GM21381 (cell line): ENCODE results near the gene UBE2D3.
"Not testable (repeated sequence)": the region's sequence is repeated elsewhere in the genome, so short reads cannot be mapped to it uniquely, and the experiment has no call there.

ENCODE experiments used
- ATAC-seq: cut with Tn5 transposase; IDR thresholded peaks from one replicate; pipeline ENCODE4 v1.9.1; 2021; ENCODE audit warnings: mild to moderate bottlenecking, moderate library complexity; ENCODE audit not compliant: unreplicated experiment

UBE2D3 gene

DNA sequence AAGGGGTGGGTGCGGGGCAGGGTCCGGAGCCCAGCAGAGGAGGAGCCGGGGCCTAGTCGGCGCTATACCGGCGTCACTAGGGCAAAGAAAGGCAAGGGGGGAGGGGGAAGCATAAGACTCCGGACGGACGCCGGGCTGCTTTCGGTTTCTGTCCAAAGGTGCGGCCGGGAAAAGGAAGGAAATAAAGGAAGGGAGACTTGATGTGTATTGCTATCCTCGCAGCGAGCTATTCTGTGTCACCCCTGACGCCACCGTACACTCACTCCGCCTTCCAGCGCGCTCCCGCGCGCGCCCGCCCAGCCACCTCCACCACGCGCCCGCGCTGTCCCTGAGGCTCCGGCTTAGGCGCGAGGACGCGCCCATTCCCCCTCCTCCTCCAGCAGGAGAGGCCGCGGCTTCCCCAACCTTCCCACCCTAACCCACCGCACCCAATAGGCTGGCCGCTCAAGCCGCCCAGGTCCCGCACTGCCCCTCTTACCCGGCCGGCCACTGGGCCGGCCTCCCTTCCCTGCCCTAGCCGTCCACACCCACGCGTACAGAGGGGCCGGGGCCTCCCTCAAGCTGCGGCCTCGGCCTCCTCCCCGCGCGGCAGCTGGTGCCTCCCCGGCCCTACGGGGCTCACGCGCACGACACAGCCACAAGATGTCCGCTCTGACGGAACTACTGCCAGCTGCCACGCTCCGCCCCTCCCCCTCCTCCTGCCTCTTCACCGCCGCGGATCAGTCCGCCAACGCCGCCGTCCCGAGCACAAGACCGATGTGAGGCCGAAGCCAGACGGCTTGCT lies at the start of gene UBE2D3:
Gene UBE2D3 (minus strand): TSS at position 662 of the 784 bp plus-strand sequence. CDS start 1,043 bp downstream, outside the sequence.
- peak; percentile 29 for ATAC-seq

DNA sequence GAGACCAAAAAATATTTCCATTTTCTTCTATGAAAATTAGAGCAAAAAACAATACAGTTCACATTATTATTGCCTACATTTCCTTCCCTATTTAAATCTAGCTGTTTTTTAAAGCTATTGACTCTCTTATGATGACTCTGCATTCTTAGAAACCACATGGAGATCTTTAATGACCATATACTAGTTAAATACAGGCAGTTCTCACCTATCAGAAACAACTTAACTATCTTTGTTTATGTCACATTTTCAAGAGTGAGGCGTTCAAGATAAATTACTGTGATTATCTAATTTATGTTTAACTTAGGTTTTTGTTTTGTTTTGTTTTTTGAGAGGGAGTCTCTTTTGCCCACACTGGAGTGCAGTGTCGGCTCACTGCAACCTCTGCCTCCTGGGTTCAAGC lies 44.4 kb upstream of the UBE2D3 start:
- ATAC-seq, result no peak

DNA sequence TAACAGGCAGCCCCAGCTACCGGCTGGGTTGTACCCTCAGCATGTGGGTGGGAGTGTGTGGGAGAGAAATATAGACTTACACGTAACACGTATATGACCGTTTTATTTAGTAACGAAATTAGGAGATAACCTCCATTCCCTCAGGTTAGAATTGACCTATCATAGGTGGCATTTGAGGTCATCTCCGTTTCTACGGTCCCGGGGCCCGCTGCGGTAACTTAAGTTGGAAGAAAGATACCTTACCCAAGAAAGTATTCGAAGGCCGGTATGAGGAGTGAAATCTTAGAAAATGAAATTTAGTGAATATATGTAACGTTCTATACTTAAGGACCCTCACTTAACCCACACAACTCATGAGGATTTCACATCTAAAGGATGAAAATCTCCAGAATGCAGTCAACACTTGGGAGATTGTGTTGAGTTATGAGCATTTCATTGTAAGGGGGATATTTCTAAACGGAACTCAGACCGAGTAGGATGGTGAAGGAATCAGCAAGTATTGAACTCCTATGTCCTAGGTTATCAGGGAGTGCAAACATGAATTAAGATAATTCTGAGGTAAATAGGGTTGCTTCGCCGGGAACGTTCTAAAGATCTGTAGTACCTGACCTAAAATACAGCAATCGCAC lies 42.3 kb upstream of the UBE2D3 start:
- peak; percentile 23 for ATAC-seq

DNA sequence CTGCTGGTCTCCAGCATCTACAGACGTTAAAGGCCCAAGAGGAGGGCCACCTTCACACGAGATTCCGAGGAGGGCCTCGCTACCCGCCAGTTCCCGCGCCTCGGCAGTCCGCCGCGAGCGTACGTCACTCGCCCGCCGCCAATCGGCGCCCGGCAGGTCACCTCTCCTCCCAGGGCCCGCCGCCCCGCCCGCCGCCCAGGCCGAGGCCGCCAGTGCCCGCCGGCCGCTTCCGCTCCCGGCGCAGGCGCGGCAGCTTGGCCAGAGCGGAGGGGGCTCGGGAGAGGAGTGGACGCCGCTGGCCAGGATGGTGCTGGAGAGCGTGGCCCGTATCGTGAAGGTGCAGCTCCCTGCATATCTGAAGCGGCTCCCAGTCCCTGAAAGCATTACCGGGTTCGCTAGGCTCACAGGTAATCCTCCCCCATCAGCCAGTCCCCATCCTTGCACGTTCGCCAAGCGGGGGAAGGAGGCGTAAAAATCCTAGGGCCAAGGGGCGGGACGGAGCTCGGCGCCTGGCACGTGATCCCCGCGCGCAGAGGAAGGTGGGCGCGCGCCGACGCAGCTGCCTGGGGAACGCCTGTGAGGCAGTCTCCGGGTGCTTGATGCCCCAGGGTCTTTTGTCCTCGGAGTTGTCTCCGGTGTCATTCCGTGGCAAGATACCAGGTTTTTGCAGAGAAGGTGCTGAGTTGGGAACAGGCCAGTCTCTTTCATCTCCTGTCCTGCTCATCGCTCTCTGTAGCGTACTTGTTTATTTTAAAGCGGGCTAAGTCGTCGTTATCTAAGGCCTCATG lies 41.6 kb upstream of the UBE2D3 start, which contains the start of gene CISD2:
Gene CISD2 (plus strand): TSS at position 212 of the 788 bp plus-strand sequence. CDS start 93 bp downstream, at position 305.
- ATAC-seq, result peak; percentile 88

DNA sequence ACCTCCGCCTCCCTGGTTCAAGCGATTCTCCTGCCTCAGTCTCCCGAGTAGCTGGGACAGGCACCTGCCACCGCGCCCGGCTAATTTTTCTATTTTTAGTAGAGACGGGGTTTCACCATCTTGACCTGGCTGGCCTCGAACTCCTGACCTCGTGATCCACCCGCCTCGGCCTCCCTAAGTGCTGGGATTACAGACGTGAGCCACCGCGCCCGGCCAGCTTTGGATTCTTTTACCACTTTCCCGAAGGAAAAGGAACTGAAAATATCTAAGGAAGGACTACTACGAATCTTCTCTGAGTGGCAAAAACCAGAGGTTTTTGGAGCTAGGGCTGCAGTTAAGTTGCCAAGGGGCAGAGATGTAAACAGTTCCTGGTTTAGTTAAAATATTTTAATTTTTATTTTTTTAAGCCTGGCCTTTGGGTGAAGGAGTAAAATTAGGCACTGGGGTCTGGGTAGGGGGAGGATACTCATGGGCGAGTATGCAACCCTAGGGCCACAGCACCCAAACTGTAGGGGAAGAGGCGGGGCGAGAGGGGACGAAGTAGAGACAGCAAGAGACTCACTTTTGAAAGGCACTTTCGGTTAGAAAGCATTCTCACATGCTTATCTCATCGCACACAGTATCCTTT lies 40.9 kb upstream of the UBE2D3 start:
- ATAC-seq, result no peak

DNA sequence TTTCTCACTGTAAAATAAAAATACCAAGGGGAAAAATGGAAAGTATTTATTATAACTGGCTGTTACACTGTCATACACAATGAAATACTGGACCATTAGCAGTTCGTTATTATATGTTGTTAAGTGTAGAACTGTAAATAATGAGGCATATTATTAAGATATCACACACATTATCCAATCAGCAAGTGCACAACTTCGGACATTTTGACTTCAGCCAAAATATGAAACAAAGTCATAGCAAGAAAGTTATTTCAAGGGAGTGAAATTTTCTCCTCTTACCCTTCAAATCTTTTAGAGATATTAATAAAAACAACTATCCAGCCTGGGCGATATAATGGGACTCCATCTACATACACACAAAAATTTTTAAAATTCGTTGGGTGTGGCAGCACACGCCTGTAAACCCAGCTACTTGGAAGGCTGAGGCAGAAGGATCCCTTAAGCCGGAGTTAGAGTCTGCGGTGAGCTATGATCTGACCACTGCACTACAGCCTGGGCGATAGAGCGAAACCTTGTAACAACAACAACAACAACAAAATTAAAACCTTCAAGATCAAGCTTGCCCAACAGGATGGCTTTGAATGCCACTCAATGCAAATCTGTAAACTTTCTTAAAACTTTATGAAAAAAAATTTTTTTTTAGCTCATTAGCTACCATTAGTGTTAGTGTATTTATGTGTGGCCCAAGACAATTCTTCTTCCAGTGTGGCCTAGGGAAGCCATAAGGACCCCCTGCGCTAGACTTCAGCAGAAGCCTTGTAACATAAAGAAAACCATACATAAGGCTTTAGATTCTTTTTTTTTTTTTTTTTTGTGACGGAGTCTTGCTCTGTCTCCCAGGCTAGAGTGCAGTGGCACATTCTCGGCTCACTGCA lies 40.2 kb upstream of the UBE2D3 start:
- no peak for ATAC-seq

DNA sequence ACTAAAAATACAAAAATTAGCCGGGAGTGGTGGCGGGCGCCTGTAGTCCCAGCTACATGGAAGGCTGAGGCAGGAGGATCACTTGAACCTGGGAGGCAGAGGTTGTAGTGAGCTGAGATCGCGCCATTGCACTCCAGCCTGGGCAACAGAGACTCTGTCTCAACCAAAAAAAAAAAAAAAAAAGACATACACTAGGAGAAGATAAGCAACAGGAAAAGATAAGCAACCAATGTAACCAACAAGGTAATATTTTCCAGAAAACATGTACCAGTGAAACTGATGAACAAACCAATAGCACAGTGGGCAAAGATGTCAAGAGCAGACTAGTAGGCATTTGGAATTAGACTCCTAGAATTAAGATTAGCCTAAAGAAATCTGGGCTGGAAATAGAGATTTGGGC lies 38.0 kb upstream of the UBE2D3 start:
- ATAC-seq, result not testable (repeated sequence)

DNA sequence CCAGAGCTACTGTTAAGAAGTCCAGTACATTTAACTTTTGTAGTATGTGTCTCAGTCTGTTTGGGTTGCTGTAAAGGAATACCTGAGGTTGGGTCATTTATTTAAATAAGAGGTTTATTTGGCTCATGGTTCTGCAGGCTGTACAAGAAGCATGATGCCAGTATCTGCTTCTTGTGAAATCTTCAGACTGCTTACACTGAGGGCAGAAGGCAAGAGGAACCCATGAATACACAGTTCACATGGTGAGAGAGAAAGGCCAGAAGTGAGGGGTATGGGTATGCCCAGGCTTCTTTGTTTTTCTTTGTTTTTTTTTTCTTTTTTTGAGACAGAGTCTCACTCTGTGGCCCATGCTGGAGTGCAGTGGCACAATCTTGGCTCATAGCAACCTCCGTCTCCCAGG lies 35.4 kb upstream of the UBE2D3 start:
- ATAC-seq, result no peak

DNA sequence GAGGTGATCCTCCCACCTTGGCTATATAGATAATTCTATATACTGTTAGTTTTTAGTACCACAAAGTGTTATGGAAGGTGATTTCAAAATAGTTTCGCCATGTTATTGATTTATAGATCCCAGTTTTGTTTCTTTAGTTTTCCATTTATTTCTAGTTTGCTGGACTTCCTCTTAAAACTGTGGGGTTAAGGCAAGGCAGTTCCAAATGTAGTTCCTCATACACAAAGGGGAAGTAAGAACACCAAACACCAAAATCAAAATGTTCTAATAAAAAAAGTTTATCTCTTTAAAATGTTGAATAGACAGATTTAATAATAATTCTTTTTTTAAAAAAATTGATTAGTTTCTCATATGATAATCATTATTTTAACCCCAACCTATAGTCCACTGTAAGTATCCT lies 34.7 kb upstream of the UBE2D3 start:
- ATAC-seq, result no peak

DNA sequence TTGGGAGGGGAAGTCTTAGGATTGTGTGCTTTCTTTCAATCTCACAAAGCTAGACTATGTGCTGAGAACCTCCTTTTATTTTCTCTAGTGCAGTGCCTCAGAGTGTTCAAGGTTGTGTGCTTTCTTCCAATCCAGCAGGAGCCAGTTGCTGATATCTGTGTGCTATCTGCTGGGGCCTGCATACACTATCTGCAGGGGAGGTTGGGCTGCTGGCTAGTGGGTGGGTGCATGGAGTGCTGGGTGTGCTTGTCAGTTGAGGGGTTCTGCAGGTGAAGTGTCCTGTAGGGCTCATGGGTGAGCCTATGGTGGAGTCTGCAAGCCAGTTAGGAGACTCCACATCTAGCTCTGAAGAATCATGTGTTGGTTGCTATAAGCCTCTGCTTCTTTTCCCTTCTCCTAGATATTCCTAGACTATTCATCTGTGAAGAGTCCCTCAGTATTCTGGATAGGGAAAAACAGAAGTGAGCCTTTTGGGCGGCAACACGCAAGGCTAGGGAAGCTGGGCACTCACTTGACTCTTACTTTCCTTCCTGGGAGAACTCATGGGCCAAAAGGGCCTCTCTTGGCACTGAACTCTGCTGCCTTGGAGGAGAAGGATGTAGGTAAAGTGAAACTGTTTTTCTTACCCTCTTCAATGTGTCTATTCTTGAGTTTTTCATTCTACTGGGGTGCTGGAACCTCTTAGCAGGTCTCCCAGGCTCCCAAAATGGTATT lies 33.4 kb upstream of the UBE2D3 start:
- ATAC-seq, result no peak

DNA sequence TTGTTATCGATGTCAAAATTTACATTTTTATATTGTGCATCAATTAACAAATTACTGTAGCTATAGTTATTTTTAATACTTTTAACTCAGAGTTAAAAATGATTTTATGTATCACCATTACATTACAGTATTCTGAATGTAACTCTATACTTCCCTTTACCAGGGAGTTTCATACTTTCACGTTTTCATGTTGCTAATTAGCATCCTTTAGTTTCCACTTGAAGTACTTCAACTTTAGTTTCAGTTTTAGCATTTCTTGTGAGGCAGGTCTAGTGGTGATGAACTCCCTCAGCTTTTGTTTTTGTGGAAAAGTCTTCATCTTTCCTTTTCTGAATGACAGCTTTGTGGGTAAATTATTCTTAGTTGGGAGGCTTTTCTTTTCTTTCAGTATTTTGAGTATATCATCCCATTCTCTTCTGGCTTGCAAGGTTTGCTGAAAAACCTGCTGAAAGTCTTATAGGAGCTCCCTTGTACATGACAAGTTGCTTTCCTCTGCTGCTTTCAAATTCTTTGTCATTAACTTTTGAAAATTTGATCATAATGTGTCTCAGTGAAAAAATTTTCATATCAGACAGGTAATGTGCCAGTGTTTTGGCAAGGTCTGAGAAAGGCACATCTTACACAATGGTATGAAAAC lies 31.6 kb upstream of the UBE2D3 start:
- no peak for ATAC-seq

DNA sequence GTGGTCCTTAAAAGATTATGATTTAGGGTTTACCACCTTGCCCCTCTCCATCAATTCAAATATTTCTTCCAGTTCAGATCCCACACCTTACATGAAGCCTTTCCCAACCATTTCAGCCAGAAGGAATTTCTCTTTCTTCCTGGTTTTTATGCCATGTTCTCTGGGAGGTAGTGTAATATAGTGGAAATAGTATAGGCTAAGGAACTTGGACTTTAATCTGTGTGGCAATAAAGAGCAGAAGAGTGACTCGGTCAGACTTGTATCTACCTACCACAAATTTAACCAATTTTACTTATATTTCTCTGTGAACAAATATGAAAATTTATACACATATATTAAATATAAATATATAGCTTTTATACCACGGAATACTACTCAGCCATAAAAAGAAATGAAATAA lies 23.0 kb upstream of the UBE2D3 start:
- ATAC-seq, result no peak

DNA sequence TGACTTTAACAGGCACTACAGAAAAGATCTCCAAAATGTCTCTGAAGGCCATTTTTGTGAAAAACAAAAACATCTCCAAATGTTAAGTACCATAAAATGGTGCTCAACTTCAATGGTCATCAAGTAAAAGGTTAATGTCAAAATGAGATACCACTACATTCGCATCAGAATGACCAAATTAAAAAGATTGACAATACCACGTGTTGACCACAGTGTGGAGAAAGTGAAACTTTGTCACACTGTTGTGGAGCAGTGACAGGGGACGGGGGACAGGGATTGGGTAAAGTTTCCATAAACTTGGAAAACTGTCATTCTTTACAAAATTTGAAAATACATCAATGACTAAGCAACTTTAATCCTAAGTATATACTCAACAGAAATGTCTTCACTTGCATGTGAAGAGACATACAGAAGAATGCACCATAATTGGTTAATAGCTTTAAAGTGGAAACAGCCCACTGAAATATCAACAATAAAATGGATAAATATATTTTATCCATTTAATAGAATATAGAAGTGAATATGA lies 22.3 kb upstream of the UBE2D3 start:
- ATAC-seq, result no peak

DNA sequence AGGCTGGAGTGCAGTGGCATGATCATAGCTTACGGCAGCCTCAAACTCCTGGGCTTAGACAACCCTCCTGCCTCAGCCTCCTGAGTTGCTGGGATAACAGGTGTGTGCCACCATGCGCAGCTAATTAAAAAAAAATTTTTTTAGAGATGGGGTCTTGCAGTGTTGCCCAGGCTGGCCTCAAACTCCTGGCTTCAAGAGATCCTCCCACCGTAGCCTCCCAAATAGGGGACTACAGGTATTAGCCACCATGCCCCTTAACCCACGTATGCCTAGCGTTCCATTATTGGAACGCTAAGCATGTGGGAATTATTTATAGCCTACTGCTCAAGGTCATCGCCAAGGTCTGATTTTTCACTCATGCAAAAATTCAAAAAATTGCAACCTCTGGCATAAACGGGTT lies 20.3 kb upstream of the UBE2D3 start:
- no peak for ATAC-seq

DNA sequence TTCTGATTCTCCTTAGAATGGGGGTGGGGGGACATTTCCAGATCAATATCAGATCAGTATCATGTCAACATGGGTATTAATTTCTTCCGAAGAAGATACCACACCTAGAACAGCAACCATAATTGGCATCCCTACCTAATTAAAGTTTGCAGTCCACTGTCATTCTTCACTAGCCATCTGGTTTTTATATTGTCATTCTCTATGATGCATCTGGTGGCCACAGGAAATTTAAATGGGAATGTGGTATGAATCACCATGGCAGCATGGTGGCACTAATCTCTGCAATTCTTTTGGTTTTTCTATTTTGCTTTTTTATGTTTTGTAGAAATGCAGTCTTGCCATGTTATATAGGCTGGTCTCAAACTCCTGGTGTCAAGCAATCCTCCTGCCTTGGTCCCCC lies 16.6 kb upstream of the UBE2D3 start:
- ATAC-seq, result no peak

DNA sequence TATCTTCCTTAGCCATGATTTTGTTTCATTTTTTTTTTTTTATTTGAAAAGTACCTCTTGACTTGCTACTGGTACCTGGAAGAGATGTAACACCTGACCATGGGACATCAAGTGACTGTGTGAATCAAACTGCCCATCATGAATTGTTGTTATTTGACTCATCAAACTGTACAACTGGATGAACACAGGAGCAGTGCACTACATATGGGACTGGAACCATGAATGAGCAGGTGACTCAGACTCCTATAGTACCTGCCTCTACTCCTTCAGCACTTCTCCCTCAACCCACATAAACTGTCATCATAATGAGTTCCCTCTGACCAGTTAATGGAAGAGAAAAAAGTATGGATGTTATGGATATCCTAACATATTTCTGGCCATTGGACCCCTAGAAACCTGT lies 15.9 kb upstream of the UBE2D3 start:
- no peak for ATAC-seq

DNA sequence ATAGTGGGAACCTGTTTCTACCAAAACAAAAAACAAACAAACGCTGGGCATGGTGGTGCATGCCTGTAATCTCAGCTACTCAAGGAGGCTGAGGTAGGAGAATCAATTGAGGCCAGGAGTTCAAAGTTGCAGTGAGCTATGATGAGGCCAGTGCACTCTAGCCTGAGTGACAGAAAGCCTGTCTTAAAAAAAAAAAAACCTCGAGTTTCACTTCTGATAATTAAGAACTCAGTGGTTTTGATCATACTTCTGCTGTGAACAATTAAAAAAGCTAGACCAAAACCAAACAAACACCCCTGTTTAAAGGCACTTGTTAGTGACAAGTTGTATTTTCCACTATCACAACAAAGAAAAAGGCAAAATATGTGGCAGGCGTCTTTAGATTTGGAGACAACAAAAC lies 15.0 kb upstream of the UBE2D3 start:
- no peak for ATAC-seq

DNA sequence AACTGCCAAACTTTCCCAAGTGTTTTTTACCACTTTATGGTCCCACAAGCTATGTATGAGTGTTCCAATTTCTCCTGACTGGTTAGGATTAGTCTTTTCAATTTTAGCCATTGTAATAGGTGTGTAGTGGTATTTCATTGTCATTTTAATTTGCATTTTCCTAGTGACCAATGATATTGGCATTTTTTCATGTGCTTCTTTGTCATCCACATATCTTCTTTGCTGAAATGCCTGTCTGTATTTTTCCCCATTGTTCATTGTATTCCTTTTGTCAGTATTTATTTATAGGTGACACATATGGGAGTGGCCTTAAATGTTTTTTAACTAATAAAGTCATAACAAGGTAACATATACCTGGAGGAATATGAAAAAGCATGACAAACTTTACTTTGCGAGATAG lies 9.2 kb upstream of the UBE2D3 start:
- no peak for ATAC-seq

DNA sequence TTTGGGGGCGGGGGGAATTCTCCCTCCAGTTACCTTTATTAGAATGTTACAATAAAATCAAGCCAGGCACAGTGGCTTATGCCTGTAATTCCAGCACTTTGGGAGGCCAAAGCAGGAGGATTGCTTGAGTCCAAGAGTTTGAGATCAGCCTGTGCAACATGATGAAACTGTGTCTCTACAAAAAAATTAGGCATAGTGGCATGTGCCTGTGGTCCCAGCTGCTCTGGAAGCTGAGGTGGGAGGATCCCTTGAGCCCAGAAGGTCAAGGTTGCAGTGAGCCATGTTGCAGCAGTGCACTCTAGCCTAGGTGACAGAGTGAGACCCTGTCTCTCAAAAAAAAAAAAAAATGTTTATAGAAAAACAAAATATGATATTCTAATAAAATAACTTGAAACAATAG lies 5.3 kb upstream of the UBE2D3 start:
- no peak for ATAC-seq
